Stomach (tissue), 9 donors: ENCODE data around the gene PPP1CC. TPM values are rescaled to one million over a fixed set of nuclear protein-coding genes. Genes with fewer than 3 reads are reported as not detected.

Experiments
- DNase-seq, 2 donors: peaks; one replicate each; pipeline versions ENCODE4 v3.0.0 to v3.0.0-alpha.2; 2013 to 2019
- H3K27ac ChIP-seq, 5 donors: fragments of 200-600 bp in 4 of 5; sonication (generic) in 4 of 5; one replicate each; pipeline ENCODE4 v1.5.1; 2013 to 2019; ENCODE audit warnings: mild to moderate bottlenecking in 1 of 5, moderate library complexity in 1 of 5
- H3K27me3 ChIP-seq, 3 donors: fragments of 200-600 bp; sonication (generic); one replicate each; pipeline ENCODE4 v1.5.1; 2017 to 2019; ENCODE audit warnings: mixed run types in 1 of 3
- H3K36me3 ChIP-seq, 4 donors: fragments of 200-600 bp; sonication (generic); 1 replicate in 3 of 4; 2 replicates in 1 of 4; pipeline ENCODE4 v1.5.1; 2016 to 2019
- H3K4me1 ChIP-seq, 4 donors: fragments of 200-600 bp; sonication (generic); one replicate each; pipeline ENCODE4 v1.5.1; 2016 to 2019
- H3K4me3 ChIP-seq, 4 donors: fragments of 200-600 bp; sonication (generic) in 3 of 4; one replicate each; pipeline ENCODE4 v1.5.1; 2016 to 2019; ENCODE audit warnings: mild to moderate bottlenecking in 1 of 4
- H3K9me3 ChIP-seq, 4 donors: fragments of 200-600 bp; sonication (generic); one replicate each; pipeline ENCODE4 v1.5.1; 2016 to 2019
- CTCF ChIP-seq, 7 experiments: fragments of 450-650 bp in 4 of 7; fragments of 200-600 bp in 3 of 7; sonication (generic) in 3 of 7; IDR thresholded peaks; one replicate each; pipeline ENCODE4 v1.5.1; 2016 to 2019; ENCODE audit warnings: antibody characterized with exemption in 7 of 7, control low read depth in 2 of 7, mild to moderate bottlenecking in 1 of 7
- EP300 ChIP-seq: sonication (generic); formaldehyde crosslinking; IDR thresholded peaks from one replicate; pipeline ENCODE4 v1.6.1; 2017; ENCODE audit warnings: antibody characterized with exemption
- POLR2A ChIP-seq, 4 donors: fragments of 450-650 bp; IDR thresholded peaks; one replicate each; pipeline ENCODE4 v1.6.1; 2016; ENCODE audit warnings: antibody characterized with exemption in 4 of 4, control low read depth in 2 of 4, mild to moderate bottlenecking in 1 of 4, moderate library complexity in 1 of 4
- POLR2AphosphoS5 ChIP-seq, 3 donors: sonication (generic); formaldehyde crosslinking; IDR thresholded peaks; one replicate each; pipeline ENCODE4 v1.6.1; 2016; ENCODE audit warnings: antibody characterized with exemption in 3 of 3
- WGBS, 5 donors: extraction: QIAGEN DNeasy Blood & Tissue Kit in 3 of 5; methylation state at CpG; one replicate each; pipeline versions ENCODE4 v1.1.5 to v1.1.7; 2013 to 2018; 5-methylcytosine and 5-hydroxymethylcytosine counted together
- intact Hi-C: fragments of 100-400 bp; cut with DNase I; formaldehyde crosslinking; loops from one replicate; pipeline ENCODE4 v1.15.1; 2023; ENCODE audit warnings: low total_unique reads
- polyA plus RNA-seq, 3 donors: library from polyadenylated mRNA; stranded (reverse); fragments of 200-250 nt; gene quantifications; one replicate each; pipeline ENCODE4 v1.2.3, GENCODE V29; 2013
- total RNA-seq, 5 donors: library from RNA; depleted of rRNA; stranded (reverse); fragments of >200 nt; gene quantifications; one replicate each; pipeline versions ENCODE4 v1.1.0 to v1.2.3, GENCODE V29; 2014 to 2016
- donor health status: healthy with polysubstance abuse.
- donor health status: Bipolar disorder and iron deficiency.
- donor health status: healthy.

The PPP1CC gene
- total and polyA plus RNA-seq, 8 donors, result 44.9 to 205 (median 90.2) TPM

DNA sequence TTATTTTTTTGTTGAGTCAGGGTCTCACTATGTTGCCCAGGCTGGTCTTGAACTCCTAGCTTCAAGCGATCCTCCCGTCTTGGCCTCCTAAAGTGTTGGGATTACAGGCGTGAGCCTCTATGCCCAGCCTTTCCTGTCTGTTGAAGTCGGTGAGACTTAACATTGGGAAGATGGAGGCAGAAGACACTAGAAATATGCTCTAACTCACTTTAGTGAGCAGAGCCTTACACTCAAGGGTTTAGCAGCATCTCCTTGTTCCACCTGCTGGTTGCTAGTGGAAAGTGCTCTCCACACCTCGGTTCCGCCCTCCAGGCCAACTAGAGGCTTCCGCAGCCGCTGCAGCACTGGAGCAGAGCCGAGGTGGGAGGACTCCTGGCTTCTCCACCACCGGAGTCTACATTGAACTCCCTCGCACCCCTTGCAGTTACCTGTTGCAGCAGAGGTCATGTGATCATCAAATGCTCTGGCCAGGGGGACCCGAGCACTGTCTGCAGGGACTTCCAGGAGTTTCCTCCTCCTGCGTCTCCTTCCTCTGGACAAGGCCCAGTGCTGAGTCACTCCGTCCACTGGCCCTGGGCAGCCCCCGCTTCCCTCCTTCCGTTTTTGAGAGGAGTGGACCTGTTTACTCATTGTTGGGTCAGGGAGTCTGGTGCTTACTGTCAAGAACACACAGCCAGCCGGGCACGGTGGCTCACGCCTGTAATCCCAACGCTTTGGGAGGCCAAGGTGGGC, 44.4 kb downstream of the PPP1CC start:
- peak; percentile 81 to 92 for DNase-seq
- Histone ChIP-seq H3K27ac (peak overlapping the region; percentile 7 to 73 (median 53)), H3K4me3 (peak overlapping the region; percentile 15 to 32 (median 22)), H3K4me1 (peaks cover 6 to 37% (median 14%) of the 10 kb centered on the region in 4 donors), H3K36me3 (no peaks in the 10 kb centered on the region), H3K27me3 (no peaks in the 10 kb centered on the region), H3K9me3 (no peaks in the 10 kb centered on the region)
- TF ChIP-seq POLR2AphosphoS5 (IDR thresholded peaks at IDR 0.05), result peak in 2 of 3 donors; percentile 22 to 37
- no peak for TF ChIP-seq POLR2A (IDR thresholded peaks at IDR 0.05)
- TF ChIP-seq CTCF (IDR thresholded peaks at IDR 0.05), result peak in 5 of 7 experiments; percentile 54 to 79 (median 68)
- TF ChIP-seq EP300, result no peak
- intact Hi-C loops, result loop anchor here (10.0 kb wide), 1 partner anchor 84 kb away; the partner anchor contains the start of gene TCTN1
- WGBS, 5 donors, result 24 to 39% (median 33%) methylated on average over 18 to 20 of the region's 20 CpGs

DNA sequence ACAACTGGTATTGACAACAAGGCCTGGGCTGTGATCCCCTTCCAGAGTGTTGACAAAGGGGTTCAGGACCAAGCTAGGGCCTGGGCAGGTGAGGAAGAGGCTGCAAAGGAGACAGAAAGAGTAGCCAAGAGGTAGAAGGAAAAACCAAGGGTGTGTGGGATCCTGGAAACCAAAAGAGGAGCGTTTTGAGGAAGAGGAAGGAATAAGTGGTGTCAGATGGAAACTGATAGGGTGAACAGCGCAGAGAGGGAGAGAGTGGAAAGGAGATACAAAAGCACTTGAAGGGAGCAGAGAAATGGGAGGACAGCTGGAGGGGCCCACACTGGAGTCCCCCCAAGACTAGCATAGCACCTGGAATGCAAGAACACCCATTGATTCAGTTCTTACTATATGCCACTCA, 45.5 kb downstream of the PPP1CC start:
- TF ChIP-seq CTCF (IDR thresholded peaks at IDR 0.05) (no peak), EP300 (no peak), POLR2AphosphoS5 (IDR thresholded peaks at IDR 0.05) (no peak), POLR2A (IDR thresholded peaks at IDR 0.05) (no peak)
- H3K36me3 ChIP-seq, result no peaks in the 10 kb centered on the region
- no peak overlapping the region for H3K4me3 ChIP-seq
- H3K4me1 ChIP-seq, result peaks cover 6 to 43% (median 14%) of the 10 kb centered on the region in 4 donors
- H3K27me3 ChIP-seq, result no peaks in the 10 kb centered on the region
- no peaks in the 10 kb centered on the region for H3K9me3 ChIP-seq
- intact Hi-C loops, result loop anchor here (10.0 kb wide), 1 partner anchor 82 kb away; the partner anchor contains the start of gene TCTN1
- H3K27ac ChIP-seq, result no peak overlapping the region
- DNase-seq, result no peak
- 71 to 92% (median 90%) methylated on average over 2 of the region's 2 CpGs for WGBS, 5 donors

DNA sequence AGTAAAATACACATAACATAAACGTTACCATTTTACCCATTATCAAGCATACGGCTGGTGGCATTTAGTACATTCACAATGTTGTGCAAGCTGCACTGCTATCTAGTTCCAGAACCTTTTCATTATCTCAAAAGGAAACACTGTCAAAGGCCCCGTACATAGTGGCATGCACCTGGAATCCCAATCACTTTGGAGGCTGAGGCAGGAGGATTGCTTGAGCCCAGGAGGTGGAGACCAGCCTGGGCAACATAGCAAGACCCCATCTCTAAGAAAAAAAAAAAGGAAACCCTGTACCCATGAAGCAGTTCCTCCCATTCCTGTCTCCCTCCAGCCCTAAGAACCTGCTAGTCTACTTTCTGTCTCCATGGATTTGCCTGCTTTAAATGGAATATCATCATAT, 46.4 kb downstream of the PPP1CC start:
- intact Hi-C loops, result loop anchor here (10.0 kb wide), 1 partner anchor 81 kb away; the partner anchor contains the start of gene TCTN1
- no peaks in the 10 kb centered on the region for H3K9me3 ChIP-seq
- H3K36me3 ChIP-seq, result no peaks in the 10 kb centered on the region
- WGBS, 5 donors, result 40 to 74% (median 61%) methylated on average over 3 of the region's 3 CpGs
- H3K27me3 ChIP-seq, result no peaks in the 10 kb centered on the region
- no peak overlapping the region for H3K27ac ChIP-seq
- peaks cover 6 to 43% (median 14%) of the 10 kb centered on the region in 4 donors for H3K4me1 ChIP-seq
- no peak for DNase-seq
- H3K4me3 ChIP-seq, result no peak overlapping the region
- TF ChIP-seq POLR2AphosphoS5 (IDR thresholded peaks at IDR 0.05) (no peak), POLR2A (IDR thresholded peaks at IDR 0.05) (no peak), EP300 (no peak), CTCF (IDR thresholded peaks at IDR 0.05) (no peak)

GRCh38 chr12:110694330-110694901, 48.3 kb downstream of the PPP1CC start:
- H3K4me3 ChIP-seq, result no peak overlapping the region
- no peaks in the 10 kb centered on the region for H3K36me3 ChIP-seq
- H3K27ac ChIP-seq, result peak overlapping the region in 3 of 5 donors; percentile 25 to 55 (median 50)
- H3K9me3 ChIP-seq, result no peaks in the 10 kb centered on the region
- H3K27me3 ChIP-seq, result no peaks in the 10 kb centered on the region
- TF ChIP-seq POLR2A (IDR thresholded peaks at IDR 0.05) (no peak), EP300 (no peak), POLR2AphosphoS5 (IDR thresholded peaks at IDR 0.05) (no peak), CTCF (IDR thresholded peaks at IDR 0.05) (no peak)
- no peak for DNase-seq
- WGBS, 5 donors, result 64 to 79% (median 76%) methylated on average over 12 of the region's 12 CpGs
- peaks cover 6 to 45% (median 22%) of the 10 kb centered on the region in 4 donors for H3K4me1 ChIP-seq
- intact Hi-C loops, result loop anchor here (10.0 kb wide), 1 partner anchor 80 kb away; the partner anchor contains the start of gene TCTN1
